Mucosa of rectum (tissue), 2 donors: ENCODE measurements around the gene KLHL6.
"Not testable (repeated sequence)": the region's sequence is repeated elsewhere in the genome, so short reads cannot be mapped to it uniquely, and the experiment has no call there.

Source experiments
- H3K27ac ChIP-seq, 2 donors: one replicate each; pipeline ENCODE4 v1.7.0; 2013; ENCODE audit warnings: inconsistent platforms in 2 of 2, low read depth in 2 of 2, low read length in 2 of 2
- H3K27me3 ChIP-seq, 2 donors: one replicate each; pipeline ENCODE4 v1.7.0; 2013; ENCODE audit warnings: low read length in 2 of 2; ENCODE audit not compliant: control insufficient read depth in 2 of 2, insufficient read depth in 2 of 2
- H3K36me3 ChIP-seq, 2 donors: one replicate each; pipeline ENCODE4 v1.7.0; 2013; ENCODE audit warnings: low read length in 2 of 2; ENCODE audit not compliant: control insufficient read depth in 2 of 2, insufficient read depth in 2 of 2
- H3K4me1 ChIP-seq, 2 donors: one replicate each; pipeline ENCODE4 v1.7.0; 2013; ENCODE audit warnings: low read length in 2 of 2, mild to moderate bottlenecking in 1 of 2; ENCODE audit not compliant: control insufficient read depth in 2 of 2, insufficient read depth in 2 of 2
- H3K4me3 ChIP-seq, 2 donors: one replicate each; pipeline ENCODE4 v1.7.0; 2013; ENCODE audit warnings: low read length in 2 of 2
- H3K9ac ChIP-seq, 2 donors: one replicate each; pipeline ENCODE4 v1.7.0; 2013; ENCODE audit warnings: low read length in 2 of 2, low read depth in 1 of 2, mild to moderate bottlenecking in 1 of 2
- H3K9me3 ChIP-seq, 2 donors: one replicate each; pipeline ENCODE4 v1.7.0; 2013; ENCODE audit warnings: low read length in 2 of 2; ENCODE audit not compliant: control insufficient read depth in 2 of 2
- donor health status: healthy.
- donor health status: Normal muscosa, but diverticular disease.

Gene KLHL6

GRCh38 chr3:183520741-183521556, 34.6 kb downstream of the KLHL6 start:
- H3K27me3 ChIP-seq, H3K4me3 ChIP-seq, H3K9ac ChIP-seq, H3K27ac ChIP-seq, H3K9me3 ChIP-seq, H3K36me3 ChIP-seq: not testable (repeated sequence)
- H3K4me1 ChIP-seq = peaks cover 2 to 10% of the 10 kb centered on the region in 2 donors

- not testable (repeated sequence) for H3K27me3 ChIP-seq, H3K36me3 ChIP-seq, H3K9ac ChIP-seq, H3K9me3 ChIP-seq, H3K4me3 ChIP-seq, H3K27ac ChIP-seq
- peaks cover 2 to 10% of the 10 kb centered on the region in 2 donors for H3K4me1 ChIP-seq
Observed at GRCh38 chr3:183520295-183520694, 35.2 kb downstream of the KLHL6 start.

- no peak overlapping the region for H3K9ac ChIP-seq
- no peaks in the 10 kb centered on the region for H3K27me3 ChIP-seq
- H3K36me3 ChIP-seq = peaks cover 0 to 2% of the 10 kb centered on the region in 2 donors
- no peak overlapping the region for H3K27ac ChIP-seq
- H3K4me1 ChIP-seq = peaks cover 2 to 10% of the 10 kb centered on the region in 2 donors
- no peaks in the 10 kb centered on the region for H3K9me3 ChIP-seq
- no peak overlapping the region for H3K4me3 ChIP-seq
Observed at GRCh38 chr3:183519891-183520290, 35.6 kb downstream of the KLHL6 start.

GRCh38 chr3:183518491-183519251, 36.8 kb downstream of the KLHL6 start:
- Histone ChIP-seq H3K4me1 (peaks cover 2 to 10% of the 10 kb centered on the region in 2 donors), H3K4me3 (no peak overlapping the region), H3K27me3 (no peaks in the 10 kb centered on the region), H3K9me3 (no peaks in the 10 kb centered on the region), H3K27ac (peak overlapping the region; percentile 25 to 60), H3K9ac (peak overlapping the region in 1 of 2 donors; percentile 19), H3K36me3 (no peaks in the 10 kb centered on the region)

- Histone ChIP-seq H3K9me3 (no peaks in the 10 kb centered on the region), H3K36me3 (no peaks in the 10 kb centered on the region), H3K27ac (peak overlapping the region; percentile 24 to 43), H3K27me3 (no peaks in the 10 kb centered on the region), H3K4me3 (no peak overlapping the region), H3K4me1 (peaks cover 2 to 10% of the 10 kb centered on the region in 2 donors), H3K9ac (no peak overlapping the region)
Observed at GRCh38 chr3:183517607-183518006, 37.9 kb downstream of the KLHL6 start.

- no peak overlapping the region for H3K4me3 ChIP-seq
- peak overlapping the region; percentile 42 to 75 for H3K27ac ChIP-seq
- H3K9me3 ChIP-seq = no peaks in the 10 kb centered on the region
- H3K27me3 ChIP-seq = no peaks in the 10 kb centered on the region
- H3K36me3 ChIP-seq = no peaks in the 10 kb centered on the region
- H3K4me1 ChIP-seq = peaks cover 4 to 10% of the 10 kb centered on the region in 2 donors
- no peak overlapping the region for H3K9ac ChIP-seq
Observed at GRCh38 chr3:183515968-183516851, 39.3 kb downstream of the KLHL6 start.

- Histone ChIP-seq H3K4me1 (peaks cover 4 to 10% of the 10 kb centered on the region in 2 donors), H3K27me3 (no peaks in the 10 kb centered on the region), H3K9ac (no peak overlapping the region), H3K4me3 (no peak overlapping the region), H3K27ac (no peak overlapping the region), H3K9me3 (no peaks in the 10 kb centered on the region), H3K36me3 (no peaks in the 10 kb centered on the region)
Observed at GRCh38 chr3:183514021-183514420, 41.5 kb downstream of the KLHL6 start.

GRCh38 chr3:183513046-183513706, 42.3 kb downstream of the KLHL6 start:
- Histone ChIP-seq H3K27ac (peak overlapping the region in 1 of 2 donors; percentile 3), H3K4me3 (no peak overlapping the region), H3K4me1 (peaks cover 4 to 8% of the 10 kb centered on the region in 2 donors), H3K9me3 (no peaks in the 10 kb centered on the region), H3K27me3 (no peaks in the 10 kb centered on the region), H3K9ac (no peak overlapping the region), H3K36me3 (peaks cover 0 to under 1% of the 10 kb centered on the region in 2 donors)

GRCh38 chr3:183511286-183512131, 44.0 kb downstream of the KLHL6 start:
- not testable (repeated sequence) for H3K4me1 ChIP-seq, H3K9me3 ChIP-seq, H3K36me3 ChIP-seq, H3K9ac ChIP-seq, H3K4me3 ChIP-seq, H3K27me3 ChIP-seq
- peak overlapping the region in 1 of 2 donors; percentile 48 for H3K27ac ChIP-seq
